ENCODE results near the gene UQCC3. TPM values are rescaled to one million over a fixed set of nuclear protein-coding genes. Genes with fewer than 3 reads are reported as not detected.

UQCC3 gene
- total and polyA plus RNA-seq, 2 of the 13 experiments (the other 11 are each of a cell fraction or from before 2014, with no cell fraction given), result 7.7 to 16.0 TPM

DNA sequence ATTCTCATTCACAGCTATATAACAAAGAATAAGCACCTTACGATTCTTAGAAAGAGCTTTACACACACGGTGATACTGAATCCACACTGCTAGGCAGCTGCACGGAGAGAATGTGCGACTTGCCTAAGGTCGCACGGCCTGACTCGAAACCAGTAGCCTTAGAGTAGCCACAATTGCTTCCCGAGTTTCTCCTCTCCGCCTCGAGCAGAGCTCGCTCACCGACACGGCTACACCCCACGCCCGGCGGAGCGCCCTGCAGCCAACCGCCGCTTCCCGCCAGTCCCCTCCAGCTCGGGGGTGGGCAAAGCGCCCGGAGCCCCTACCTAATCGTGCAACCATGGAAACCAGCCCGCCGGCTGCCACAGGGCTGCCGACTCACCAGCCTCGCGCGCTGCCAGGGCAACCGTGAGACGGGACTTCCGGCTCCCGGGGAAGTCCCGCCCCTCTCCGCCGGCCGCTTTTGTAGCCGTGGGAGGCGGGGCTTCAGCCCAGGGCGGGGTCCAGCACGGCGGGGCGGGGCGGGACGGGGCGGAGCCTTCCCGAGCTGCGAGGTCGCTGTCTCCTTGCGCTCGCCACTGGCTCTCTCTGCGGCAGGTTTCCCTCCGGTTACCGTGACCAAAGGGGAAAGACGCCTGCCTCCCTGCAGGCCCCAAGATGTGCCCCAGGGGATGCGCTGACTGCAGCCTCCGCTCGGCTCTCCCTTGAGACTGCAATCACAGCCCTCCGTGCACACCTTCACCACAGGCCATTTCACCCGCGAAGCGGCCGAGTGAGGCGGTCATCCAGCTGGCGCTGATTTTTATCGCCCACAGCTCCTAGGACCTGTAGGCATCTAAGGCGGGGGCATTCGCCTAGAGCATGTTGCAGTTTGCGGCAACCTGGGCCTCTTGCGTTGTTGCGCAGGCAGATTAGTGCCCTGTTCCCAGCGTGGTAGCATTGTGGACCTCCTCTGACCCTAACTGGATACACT lies 34.7 kb downstream of the UQCC3 start (continued):
- TF ChIP-seq, protein P1, sequence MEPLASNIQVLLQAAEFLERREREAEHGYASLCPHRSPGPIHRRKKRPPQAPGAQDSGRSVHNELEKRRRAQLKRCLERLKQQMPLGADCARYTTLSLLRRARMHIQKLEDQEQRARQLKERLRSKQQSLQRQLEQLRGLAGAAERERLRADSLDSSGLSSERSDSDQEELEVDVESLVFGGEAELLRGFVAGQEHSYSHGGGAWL (CRISPR knock-in tag; IDR thresholded peaks at IDR 0.05), result peak; percentile 67; the same call in 1 of the 2 replicates
- TF ChIP-seq, protein P2, sequence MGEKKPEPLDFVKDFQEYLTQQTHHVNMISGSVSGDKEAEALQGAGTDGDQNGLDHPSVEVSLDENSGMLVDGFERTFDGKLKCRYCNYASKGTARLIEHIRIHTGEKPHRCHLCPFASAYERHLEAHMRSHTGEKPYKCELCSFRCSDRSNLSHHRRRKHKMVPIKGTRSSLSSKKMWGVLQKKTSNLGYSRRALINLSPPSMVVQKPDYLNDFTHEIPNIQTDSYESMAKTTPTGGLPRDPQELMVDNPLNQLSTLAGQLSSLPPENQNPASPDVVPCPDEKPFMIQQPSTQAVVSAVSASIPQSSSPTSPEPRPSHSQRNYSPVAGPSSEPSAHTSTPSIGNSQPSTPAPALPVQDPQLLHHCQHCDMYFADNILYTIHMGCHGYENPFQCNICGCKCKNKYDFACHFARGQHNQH (CRISPR knock-in tag; IDR thresholded peaks at IDR 0.05), result 0 out of 2 replicates have a peak, but pooled peaks have one; percentile 39
- TF ChIP-seq HDAC2 (CRISPR knock-in tag; IDR thresholded peaks at IDR 0.05), result 0 out of 2 replicates have a peak, but pooled peaks have one; percentile 12
- TF ChIP-seq, protein P3, sequence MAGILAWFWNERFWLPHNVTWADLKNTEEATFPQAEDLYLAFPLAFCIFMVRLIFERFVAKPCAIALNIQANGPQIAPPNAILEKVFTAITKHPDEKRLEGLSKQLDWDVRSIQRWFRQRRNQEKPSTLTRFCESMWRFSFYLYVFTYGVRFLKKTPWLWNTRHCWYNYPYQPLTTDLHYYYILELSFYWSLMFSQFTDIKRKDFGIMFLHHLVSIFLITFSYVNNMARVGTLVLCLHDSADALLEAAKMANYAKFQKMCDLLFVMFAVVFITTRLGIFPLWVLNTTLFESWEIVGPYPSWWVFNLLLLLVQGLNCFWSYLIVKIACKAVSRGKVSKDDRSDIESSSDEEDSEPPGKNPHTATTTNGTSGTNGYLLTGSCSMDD (CRISPR knock-in tag; IDR thresholded peaks at IDR 0.05), result no peak
- TF ChIP-seq SALL2 (CRISPR knock-in tag; IDR thresholded peaks at IDR 0.05), result no peak
- peak; percentile 72; the same call in 1 of the 2 replicates for TF ChIP-seq ZNF709 (CRISPR knock-in tag; IDR thresholded peaks at IDR 0.05)
- TF ChIP-seq ZSCAN9 (CRISPR knock-in tag; IDR thresholded peaks at IDR 0.05; ENCODE audit: borderline replicate concordance), result peak; percentile 46; the same call in 1 of the 2 replicates
- TF ChIP-seq NCOA5 (CRISPR knock-in tag; IDR thresholded peaks at IDR 0.05), result no peak
- no peak for TF ChIP-seq ATF1 (CRISPR knock-in tag; IDR thresholded peaks at IDR 0.05)
- no peak for TF ChIP-seq ZNF230 (CRISPR knock-in tag; IDR thresholded peaks at IDR 0.05)
- no peak for TF ChIP-seq ZNF468 (CRISPR knock-in tag; IDR thresholded peaks at IDR 0.05)
- no peak for TF ChIP-seq GATAD2A (CRISPR knock-in tag; IDR thresholded peaks at IDR 0.05)
- no peak; the same call in 1 of the 2 replicates for TF ChIP-seq KDM3A (CRISPR knock-in tag; IDR thresholded peaks at IDR 0.05; ENCODE audit: low read depth)
- TF ChIP-seq, protein P4, sequence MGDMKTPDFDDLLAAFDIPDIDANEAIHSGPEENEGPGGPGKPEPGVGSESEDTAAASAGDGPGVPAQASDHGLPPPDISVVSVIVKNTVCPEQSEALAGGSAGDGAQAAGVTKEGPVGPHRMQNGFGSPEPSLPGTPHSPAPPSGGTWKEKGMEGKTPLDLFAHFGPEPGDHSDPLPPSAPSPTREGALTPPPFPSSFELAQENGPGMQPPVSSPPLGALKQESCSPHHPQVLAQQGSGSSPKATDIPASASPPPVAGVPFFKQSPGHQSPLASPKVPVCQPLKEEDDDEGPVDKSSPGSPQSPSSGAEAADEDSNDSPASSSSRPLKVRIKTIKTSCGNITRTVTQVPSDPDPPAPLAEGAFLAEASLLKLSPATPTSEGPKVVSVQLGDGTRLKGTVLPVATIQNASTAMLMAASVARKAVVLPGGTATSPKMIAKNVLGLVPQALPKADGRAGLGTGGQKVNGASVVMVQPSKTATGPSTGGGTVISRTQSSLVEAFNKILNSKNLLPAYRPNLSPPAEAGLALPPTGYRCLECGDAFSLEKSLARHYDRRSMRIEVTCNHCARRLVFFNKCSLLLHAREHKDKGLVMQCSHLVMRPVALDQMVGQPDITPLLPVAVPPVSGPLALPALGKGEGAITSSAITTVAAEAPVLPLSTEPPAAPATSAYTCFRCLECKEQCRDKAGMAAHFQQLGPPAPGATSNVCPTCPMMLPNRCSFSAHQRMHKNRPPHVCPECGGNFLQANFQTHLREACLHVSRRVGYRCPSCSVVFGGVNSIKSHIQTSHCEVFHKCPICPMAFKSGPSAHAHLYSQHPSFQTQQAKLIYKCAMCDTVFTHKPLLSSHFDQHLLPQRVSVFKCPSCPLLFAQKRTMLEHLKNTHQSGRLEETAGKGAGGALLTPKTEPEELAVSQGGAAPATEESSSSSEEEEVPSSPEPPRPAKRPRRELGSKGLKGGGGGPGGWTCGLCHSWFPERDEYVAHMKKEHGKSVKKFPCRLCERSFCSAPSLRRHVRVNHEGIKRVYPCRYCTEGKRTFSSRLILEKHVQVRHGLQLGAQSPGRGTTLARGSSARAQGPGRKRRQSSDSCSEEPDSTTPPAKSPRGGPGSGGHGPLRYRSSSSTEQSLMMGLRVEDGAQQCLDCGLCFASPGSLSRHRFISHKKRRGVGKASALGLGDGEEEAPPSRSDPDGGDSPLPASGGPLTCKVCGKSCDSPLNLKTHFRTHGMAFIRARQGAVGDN (CRISPR knock-in tag; IDR thresholded peaks at IDR 0.05), result peak; percentile 80
- no peak for TF ChIP-seq ADNP (CRISPR knock-in tag; IDR thresholded peaks at IDR 0.05)
- TF ChIP-seq, protein P5, sequence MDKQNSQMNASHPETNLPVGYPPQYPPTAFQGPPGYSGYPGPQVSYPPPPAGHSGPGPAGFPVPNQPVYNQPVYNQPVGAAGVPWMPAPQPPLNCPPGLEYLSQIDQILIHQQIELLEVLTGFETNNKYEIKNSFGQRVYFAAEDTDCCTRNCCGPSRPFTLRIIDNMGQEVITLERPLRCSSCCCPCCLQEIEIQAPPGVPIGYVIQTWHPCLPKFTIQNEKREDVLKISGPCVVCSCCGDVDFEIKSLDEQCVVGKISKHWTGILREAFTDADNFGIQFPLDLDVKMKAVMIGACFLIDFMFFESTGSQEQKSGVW (CRISPR knock-in tag; IDR thresholded peaks at IDR 0.05; ENCODE audit: borderline replicate concordance), result no peak
- TF ChIP-seq ZNF670 (CRISPR knock-in tag; IDR thresholded peaks at IDR 0.05; ENCODE audit: borderline replicate concordance), result no peak
- TF ChIP-seq AKAP8 (CRISPR knock-in tag; IDR thresholded peaks at IDR 0.05), result peak; percentile 72; the same call in 1 of the 2 replicates
